Measurements from ENCODE around the gene BARHL2. TPM values are rescaled to one million over a fixed set of nuclear protein-coding genes. Genes with fewer than 3 reads are reported as not detected.

Gene BARHL2
- total RNA-seq, 1 experiment from 2014 or later = not detected

DNA sequence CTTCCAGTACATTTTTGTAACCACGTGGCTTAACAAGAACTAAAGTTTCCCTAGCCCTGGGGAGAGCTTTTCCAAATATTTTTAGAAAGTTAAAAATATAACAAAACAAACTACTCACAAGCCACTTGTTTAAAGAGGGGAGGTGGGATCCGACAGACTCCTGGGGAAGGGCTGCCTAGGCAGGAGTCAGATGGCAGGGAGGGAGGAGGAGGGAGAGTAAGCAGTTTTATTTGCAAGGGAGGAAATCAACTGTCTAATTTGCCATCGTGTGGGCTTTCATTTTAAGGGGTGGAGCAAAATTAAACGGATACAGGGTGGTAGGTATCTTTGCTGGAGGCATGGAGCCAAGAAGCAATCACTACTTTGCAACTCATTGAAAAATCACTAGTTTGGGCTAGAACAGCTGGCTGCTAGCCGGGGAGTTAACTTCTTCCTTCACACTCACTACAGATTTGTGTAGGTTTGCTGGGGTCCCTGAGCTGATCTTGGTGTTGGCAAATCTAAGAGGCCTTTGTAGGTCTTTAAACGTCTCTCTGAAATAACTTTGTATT is 8.8 kb downstream of the BARHL2 start:
- intact Hi-C loops (cut with micrococcal nuclease; ENCODE audit: unreplicated experiment) (loop anchor here (10.0 kb wide), 1 partner anchor 594 kb away; no protein-coding TSS in a partner anchor), in situ Hi-C loops (cut with HindIII; ENCODE audit: low pct_unique_long_range_greater_than_20kb, low sequenced_read_pairs) (no loop called here)
- BruUV-seq (replicated peaks) = no TSS peak
- Histone ChIP-seq H3K4me1 (ENCODE audit: control insufficient read depth, insufficient read depth, low read length) (no peaks in the 10 kb centered on the region), H3K9me3 (ENCODE audit: control insufficient read depth, insufficient read depth, low read depth, low read length) (no peaks in the 10 kb centered on the region), H3K27me3 (ENCODE audit: control insufficient read depth, insufficient read depth, low read length) (peaks cover 29% of the 10 kb centered on the region), H3K4me3 (ENCODE audit: low read depth in 2 of 2, low read length in 2 of 2) (no peak overlapping the region), H3K36me3 (ENCODE audit: control insufficient read depth, insufficient read depth, low read length) (no peaks in the 10 kb centered on the region), H3K27ac (ENCODE audit: low read length) (no peak overlapping the region)
- POLR2A ChIA-PET = no interaction called here
- DNase-seq (ENCODE audit: low read depth, low spot score) (no peak), ATAC-seq (no peak)
- CTCF ChIA-PET = no interaction called here
- TF ChIP-seq SIN3A (IDR thresholded peaks at IDR 0.05; ENCODE audit: borderline replicate concordance, insufficient read depth, low read depth, low read length) (no peak), TCF7L2 (IDR thresholded peaks at IDR 0.05; ENCODE audit: low read depth, low read length) (no peak), POLR2AphosphoS5 (IDR thresholded peaks at IDR 0.05; ENCODE audit: low read depth, low read length) (no peak)
- TF ChIP-seq, protein P1, sequence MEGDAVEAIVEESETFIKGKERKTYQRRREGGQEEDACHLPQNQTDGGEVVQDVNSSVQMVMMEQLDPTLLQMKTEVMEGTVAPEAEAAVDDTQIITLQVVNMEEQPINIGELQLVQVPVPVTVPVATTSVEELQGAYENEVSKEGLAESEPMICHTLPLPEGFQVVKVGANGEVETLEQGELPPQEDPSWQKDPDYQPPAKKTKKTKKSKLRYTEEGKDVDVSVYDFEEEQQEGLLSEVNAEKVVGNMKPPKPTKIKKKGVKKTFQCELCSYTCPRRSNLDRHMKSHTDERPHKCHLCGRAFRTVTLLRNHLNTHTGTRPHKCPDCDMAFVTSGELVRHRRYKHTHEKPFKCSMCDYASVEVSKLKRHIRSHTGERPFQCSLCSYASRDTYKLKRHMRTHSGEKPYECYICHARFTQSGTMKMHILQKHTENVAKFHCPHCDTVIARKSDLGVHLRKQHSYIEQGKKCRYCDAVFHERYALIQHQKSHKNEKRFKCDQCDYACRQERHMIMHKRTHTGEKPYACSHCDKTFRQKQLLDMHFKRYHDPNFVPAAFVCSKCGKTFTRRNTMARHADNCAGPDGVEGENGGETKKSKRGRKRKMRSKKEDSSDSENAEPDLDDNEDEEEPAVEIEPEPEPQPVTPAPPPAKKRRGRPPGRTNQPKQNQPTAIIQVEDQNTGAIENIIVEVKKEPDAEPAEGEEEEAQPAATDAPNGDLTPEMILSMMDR (IDR thresholded peaks at IDR 0.05) = no peak
- TF ChIP-seq, protein P2, sequence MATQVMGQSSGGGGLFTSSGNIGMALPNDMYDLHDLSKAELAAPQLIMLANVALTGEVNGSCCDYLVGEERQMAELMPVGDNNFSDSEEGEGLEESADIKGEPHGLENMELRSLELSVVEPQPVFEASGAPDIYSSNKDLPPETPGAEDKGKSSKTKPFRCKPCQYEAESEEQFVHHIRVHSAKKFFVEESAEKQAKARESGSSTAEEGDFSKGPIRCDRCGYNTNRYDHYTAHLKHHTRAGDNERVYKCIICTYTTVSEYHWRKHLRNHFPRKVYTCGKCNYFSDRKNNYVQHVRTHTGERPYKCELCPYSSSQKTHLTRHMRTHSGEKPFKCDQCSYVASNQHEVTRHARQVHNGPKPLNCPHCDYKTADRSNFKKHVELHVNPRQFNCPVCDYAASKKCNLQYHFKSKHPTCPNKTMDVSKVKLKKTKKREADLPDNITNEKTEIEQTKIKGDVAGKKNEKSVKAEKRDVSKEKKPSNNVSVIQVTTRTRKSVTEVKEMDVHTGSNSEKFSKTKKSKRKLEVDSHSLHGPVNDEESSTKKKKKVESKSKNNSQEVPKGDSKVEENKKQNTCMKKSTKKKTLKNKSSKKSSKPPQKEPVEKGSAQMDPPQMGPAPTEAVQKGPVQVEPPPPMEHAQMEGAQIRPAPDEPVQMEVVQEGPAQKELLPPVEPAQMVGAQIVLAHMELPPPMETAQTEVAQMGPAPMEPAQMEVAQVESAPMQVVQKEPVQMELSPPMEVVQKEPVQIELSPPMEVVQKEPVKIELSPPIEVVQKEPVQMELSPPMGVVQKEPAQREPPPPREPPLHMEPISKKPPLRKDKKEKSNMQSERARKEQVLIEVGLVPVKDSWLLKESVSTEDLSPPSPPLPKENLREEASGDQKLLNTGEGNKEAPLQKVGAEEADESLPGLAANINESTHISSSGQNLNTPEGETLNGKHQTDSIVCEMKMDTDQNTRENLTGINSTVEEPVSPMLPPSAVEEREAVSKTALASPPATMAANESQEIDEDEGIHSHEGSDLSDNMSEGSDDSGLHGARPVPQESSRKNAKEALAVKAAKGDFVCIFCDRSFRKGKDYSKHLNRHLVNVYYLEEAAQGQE (IDR thresholded peaks at IDR 0.05; ENCODE audit: insufficient read depth in 1 of 2, low read depth in 2 of 2, low read length in 1 of 2) = no peak

DNA sequence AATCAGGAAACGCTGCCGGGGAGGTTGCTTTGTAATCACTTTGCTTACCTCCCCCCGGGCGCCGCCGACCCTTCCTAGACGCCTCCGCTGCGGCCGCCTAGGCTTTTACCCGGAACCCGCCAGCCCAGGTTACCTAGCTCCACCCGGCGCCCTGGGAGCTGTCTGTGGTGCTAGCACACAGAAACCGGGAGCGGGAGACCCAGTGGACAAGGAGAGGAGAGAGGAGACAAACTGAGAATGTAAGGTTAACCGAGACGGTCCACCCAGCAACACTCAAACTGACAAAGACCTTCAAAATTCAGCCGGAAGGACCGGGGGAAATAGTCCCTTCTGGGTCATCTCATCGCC is 9.8 kb downstream of the BARHL2 start:
- DNase-seq (ENCODE audit: low read depth, low spot score) = no peak
- no peaks in the 10 kb centered on the region for H3K9me3 ChIP-seq (ENCODE audit: control insufficient read depth, insufficient read depth, low read depth, low read length)
- ATAC-seq = no peak
- no peak for TF ChIP-seq SIN3A (IDR thresholded peaks at IDR 0.05; ENCODE audit: borderline replicate concordance, insufficient read depth, low read depth, low read length)
- no peak for TF ChIP-seq POLR2AphosphoS5 (IDR thresholded peaks at IDR 0.05; ENCODE audit: low read depth, low read length)
- TF ChIP-seq, protein P2 (IDR thresholded peaks at IDR 0.05; ENCODE audit: insufficient read depth in 1 of 2, low read depth in 2 of 2, low read length in 1 of 2) = peak; percentile 87 to 89
- CTCF ChIA-PET = no interaction called here
- H3K4me3 ChIP-seq (ENCODE audit: low read depth in 2 of 2, low read length in 2 of 2) = no peak overlapping the region
- POLR2A ChIA-PET = no interaction called here
- BruUV-seq (replicated peaks) = no TSS peak
- H3K27me3 ChIP-seq (ENCODE audit: control insufficient read depth, insufficient read depth, low read length) = peaks cover 29% of the 10 kb centered on the region
- in situ Hi-C loops (cut with HindIII; ENCODE audit: low pct_unique_long_range_greater_than_20kb, low sequenced_read_pairs) = no loop called here
- intact Hi-C loops (cut with micrococcal nuclease; ENCODE audit: unreplicated experiment) = loop anchor here (10.0 kb wide), 1 partner anchor 593 kb away; no protein-coding TSS in a partner anchor
- no peaks in the 10 kb centered on the region for H3K36me3 ChIP-seq (ENCODE audit: control insufficient read depth, insufficient read depth, low read length)
- H3K4me1 ChIP-seq (ENCODE audit: control insufficient read depth, insufficient read depth, low read length) = no peaks in the 10 kb centered on the region
- H3K27ac ChIP-seq (ENCODE audit: low read length) = no peak overlapping the region
